Omental fat pad (tissue), 4 donors: ENCODE data around the gene PRORP. TPM values are rescaled to one million over a fixed set of nuclear protein-coding genes. Genes with fewer than 3 reads are reported as not detected.

Experiments
- ATAC-seq: fragments of 150-250 bp; one replicate; pipeline ENCODE4 v1.9.1; 2016; ENCODE audit warnings: mild to moderate bottlenecking, moderate library complexity; ENCODE audit not compliant: low FRiP score
- DNase-seq: peaks from one replicate; pipeline ENCODE4 v3.0.0-alpha.2; 2019; ENCODE audit warnings: low spot score
- total RNA-seq, 4 donors: library from RNA; depleted of rRNA; stranded (reverse); fragments of >200 nt; gene quantifications; one replicate each; pipeline ENCODE4 v1.1.0, GENCODE V29; 2016
- TF ChIP-seq, protein P1 (sequence below), 3 donors: fragments of 450-650 bp; IDR thresholded peaks; one replicate each; pipeline ENCODE4 v1.5.1; 2016 to 2017; ENCODE audit warnings: antibody characterized with exemption in 3 of 3, mild to moderate bottlenecking in 3 of 3, moderate library complexity in 2 of 3

PRORP gene
- total RNA-seq = 10 to 100 TPM; 19.4 to 31.4 (median 24.1) TPM

- ATAC-seq (peak; percentile 93), DNase-seq (peak; percentile 68)
- TF ChIP-seq, protein P1, sequence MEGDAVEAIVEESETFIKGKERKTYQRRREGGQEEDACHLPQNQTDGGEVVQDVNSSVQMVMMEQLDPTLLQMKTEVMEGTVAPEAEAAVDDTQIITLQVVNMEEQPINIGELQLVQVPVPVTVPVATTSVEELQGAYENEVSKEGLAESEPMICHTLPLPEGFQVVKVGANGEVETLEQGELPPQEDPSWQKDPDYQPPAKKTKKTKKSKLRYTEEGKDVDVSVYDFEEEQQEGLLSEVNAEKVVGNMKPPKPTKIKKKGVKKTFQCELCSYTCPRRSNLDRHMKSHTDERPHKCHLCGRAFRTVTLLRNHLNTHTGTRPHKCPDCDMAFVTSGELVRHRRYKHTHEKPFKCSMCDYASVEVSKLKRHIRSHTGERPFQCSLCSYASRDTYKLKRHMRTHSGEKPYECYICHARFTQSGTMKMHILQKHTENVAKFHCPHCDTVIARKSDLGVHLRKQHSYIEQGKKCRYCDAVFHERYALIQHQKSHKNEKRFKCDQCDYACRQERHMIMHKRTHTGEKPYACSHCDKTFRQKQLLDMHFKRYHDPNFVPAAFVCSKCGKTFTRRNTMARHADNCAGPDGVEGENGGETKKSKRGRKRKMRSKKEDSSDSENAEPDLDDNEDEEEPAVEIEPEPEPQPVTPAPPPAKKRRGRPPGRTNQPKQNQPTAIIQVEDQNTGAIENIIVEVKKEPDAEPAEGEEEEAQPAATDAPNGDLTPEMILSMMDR (IDR thresholded peaks at IDR 0.05) = no peak
Measured at GRCh38 chr14:35121887-35122695, at the start of gene PRORP, which contains the start of gene PPP2R3C. TSS of gene PRORP (plus strand) at chr14:35122552. CDS start at chr14:35123246, 694 bp downstream. TSS of gene PPP2R3C (minus strand) at chr14:35121990. CDS start at chr14:35121959, 31 bp downstream.

DNA sequence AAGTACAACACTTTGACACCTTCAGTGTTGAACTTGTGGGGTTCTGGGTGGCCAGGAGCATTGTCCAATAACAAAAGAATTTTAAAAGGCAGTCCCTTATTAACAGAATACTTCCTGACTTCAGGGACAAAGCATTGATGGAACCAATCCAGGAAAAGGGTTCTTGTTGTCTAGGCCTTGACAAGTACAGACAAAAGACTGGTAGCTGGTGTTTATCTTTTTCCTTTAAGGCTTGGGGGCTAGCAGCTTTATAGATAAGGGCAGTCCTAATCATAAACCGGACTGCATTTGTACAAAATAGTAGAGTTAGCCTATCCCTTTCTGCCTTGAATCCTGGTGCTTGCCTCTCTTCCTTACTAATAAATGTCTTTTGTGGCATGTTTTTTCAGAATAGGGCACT, 48.9 kb upstream of the PRORP start:
- TF ChIP-seq, protein P1 (IDR thresholded peaks at IDR 0.05) = no peak
- DNase-seq (no peak), ATAC-seq (no peak)

GRCh38 chr14:35078082-35078481, 44.3 kb upstream of the PRORP start:
- TF ChIP-seq, protein P1 (IDR thresholded peaks at IDR 0.05) = no peak
- no peak for ATAC-seq
- DNase-seq = no peak

- TF ChIP-seq, protein P1 (IDR thresholded peaks at IDR 0.05) = no peak
- ATAC-seq (no peak), DNase-seq (no peak)
Measured at GRCh38 chr14:35079742-35080141, 42.6 kb upstream of the PRORP start.

DNA sequence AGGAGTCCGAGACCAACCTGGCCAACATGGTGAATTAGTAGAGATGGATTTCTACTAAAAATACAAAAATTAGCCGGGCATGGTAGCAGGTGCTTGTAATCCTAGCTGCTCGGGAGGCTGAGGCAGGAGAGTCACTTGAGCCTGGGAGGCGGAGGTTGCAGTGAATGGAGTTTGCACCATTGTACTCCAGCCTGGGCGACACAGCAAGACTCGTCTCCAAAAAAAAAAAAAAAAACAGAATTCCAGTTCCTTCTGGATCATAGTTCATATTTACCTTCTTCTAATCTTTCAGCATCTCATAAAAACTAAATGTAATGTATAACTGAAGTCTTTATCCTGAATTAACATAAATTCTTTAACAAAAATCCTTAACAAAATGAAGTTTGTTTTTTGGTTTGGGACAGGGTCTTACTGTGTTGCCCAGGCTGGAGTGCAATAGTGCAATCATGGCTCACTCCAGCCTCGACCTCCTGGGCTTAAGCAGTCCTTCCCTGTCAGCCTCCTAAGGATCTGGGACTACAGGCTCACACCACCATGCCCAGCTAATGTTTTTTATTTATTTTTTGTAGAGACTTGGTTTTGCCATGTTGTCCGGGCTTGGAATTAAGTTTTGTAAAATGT, 38.7 kb upstream of the PRORP start:
- TF ChIP-seq, protein P1 (IDR thresholded peaks at IDR 0.05) = no peak
- DNase-seq = no peak

GRCh38 chr14:35085441-35085840, 36.9 kb upstream of the PRORP start:
- no peak for ATAC-seq
- no peak for DNase-seq
- TF ChIP-seq, protein P1 (IDR thresholded peaks at IDR 0.05) = no peak

More for the DNA sequence above, 38.7 kb upstream of the PRORP start:
- no peak for ATAC-seq
